IPS-15b (cell line): ENCODE data around the gene FAM240B.

ENCODE experiments used
- H3K27me3 ChIP-seq: one replicate; pipeline ENCODE4 v1.6.1; 2013; ENCODE audit warnings: low read length; ENCODE audit not compliant: control insufficient read depth, insufficient read depth
- H3K36me3 ChIP-seq: one replicate; pipeline ENCODE4 v1.6.1; 2013; ENCODE audit warnings: low read length; ENCODE audit not compliant: control insufficient read depth, insufficient read depth
- H3K4me1 ChIP-seq: one replicate; pipeline ENCODE4 v1.6.1; 2013; ENCODE audit warnings: mild to moderate bottlenecking, low read length; ENCODE audit not compliant: control insufficient read depth, insufficient read depth
- H3K4me3 ChIP-seq: one replicate; pipeline ENCODE4 v1.5.1; 2013; ENCODE audit warnings: low read depth, low read length
- H3K9ac ChIP-seq: one replicate; pipeline ENCODE4 v1.6.1; 2013; ENCODE audit warnings: low read depth, mild to moderate bottlenecking, low read length
- H3K9me3 ChIP-seq: one replicate; pipeline ENCODE4 v1.6.1; 2013; ENCODE audit warnings: mild to moderate bottlenecking, low read length; ENCODE audit not compliant: control insufficient read depth, insufficient read depth

The FAM240B gene

DNA sequence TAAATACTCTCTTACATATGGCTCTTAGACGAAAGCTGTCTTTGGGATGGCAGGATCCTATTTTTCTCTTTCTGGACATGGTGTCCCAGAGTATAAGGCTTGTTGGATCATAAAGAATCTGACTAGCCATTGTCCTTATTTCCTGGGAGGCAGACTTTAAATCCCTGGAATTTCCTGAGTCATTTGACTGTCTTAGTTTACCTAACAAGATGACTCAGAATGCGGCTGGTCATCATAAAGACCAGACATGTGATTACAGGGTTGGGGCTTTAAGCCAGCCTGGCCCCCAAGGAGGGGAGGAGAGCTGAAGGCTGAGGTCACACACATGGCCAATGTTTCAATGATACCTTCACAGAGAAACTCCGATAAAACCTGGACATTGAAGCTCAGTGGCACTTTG lies 37.2 kb downstream of the FAM240B start:
- peaks cover 24% of the 10 kb centered on the region for H3K4me1 ChIP-seq
- H3K4me3 ChIP-seq = no peak overlapping the region
- no peaks in the 10 kb centered on the region for H3K27me3 ChIP-seq
- H3K9ac ChIP-seq = no peak overlapping the region
- H3K36me3 ChIP-seq = no peaks in the 10 kb centered on the region
- H3K9me3 ChIP-seq = no peaks in the 10 kb centered on the region

DNA sequence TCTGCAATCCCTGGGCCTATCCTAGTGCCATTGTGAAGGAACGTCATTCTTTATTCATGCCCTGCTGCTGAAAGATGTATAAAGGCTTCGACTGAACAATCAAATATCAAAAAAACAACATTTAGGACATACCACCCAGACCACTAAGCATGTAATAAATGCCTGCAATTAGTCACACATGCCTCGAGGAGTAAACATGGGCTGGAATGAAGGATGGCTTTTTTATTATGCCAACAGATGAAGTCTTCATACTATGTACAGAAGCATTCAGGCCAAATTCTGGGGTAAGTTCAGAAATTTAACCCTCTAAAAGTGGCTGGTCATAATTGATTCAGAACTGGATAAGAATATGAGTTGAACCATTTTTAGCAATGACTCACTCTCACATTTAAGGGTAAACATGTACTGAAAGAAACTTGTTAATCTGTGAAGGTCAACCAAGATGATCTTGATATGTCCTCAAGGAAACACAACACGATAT lies 38.1 kb downstream of the FAM240B start:
- H3K36me3 ChIP-seq = no peaks in the 10 kb centered on the region
- H3K27me3 ChIP-seq = no peaks in the 10 kb centered on the region
- H3K4me3 ChIP-seq = no peak overlapping the region
- peaks cover 18% of the 10 kb centered on the region for H3K4me1 ChIP-seq
- H3K9me3 ChIP-seq = no peaks in the 10 kb centered on the region
- no peak overlapping the region for H3K9ac ChIP-seq

DNA sequence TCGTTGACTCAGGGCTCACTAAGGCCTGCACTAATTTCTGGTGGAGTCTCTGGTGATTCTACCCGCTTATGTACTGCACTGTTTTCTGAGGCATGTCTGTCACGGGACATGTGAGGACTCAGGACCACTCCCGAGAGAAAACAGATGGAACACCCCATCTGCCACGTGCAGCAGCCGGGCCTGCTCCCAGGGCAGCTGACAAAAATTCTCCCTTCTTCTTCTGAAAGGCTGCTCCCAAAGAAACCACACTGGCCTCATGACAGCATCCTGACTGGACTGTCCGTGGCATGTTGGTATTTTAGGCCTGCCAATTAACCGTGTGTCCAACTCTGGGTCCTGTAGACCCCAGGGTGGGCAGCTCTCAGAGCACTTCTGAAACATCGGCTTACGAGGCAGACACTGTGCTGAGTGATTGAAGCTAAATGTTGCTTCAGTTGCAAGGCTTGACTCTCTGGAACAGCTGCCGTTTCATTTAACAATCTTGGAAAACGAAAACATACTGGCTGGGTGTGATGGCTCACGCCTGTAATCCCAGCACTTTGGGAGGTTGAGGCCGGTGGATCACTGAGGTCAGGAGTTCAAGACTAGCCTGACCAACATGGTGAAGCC lies 39.0 kb downstream of the FAM240B start:
- H3K27me3 ChIP-seq = no peaks in the 10 kb centered on the region
- H3K4me1 ChIP-seq = peaks cover 16% of the 10 kb centered on the region
- no peak overlapping the region for H3K4me3 ChIP-seq
- no peaks in the 10 kb centered on the region for H3K36me3 ChIP-seq
- no peaks in the 10 kb centered on the region for H3K9me3 ChIP-seq
- H3K9ac ChIP-seq = no peak overlapping the region

DNA sequence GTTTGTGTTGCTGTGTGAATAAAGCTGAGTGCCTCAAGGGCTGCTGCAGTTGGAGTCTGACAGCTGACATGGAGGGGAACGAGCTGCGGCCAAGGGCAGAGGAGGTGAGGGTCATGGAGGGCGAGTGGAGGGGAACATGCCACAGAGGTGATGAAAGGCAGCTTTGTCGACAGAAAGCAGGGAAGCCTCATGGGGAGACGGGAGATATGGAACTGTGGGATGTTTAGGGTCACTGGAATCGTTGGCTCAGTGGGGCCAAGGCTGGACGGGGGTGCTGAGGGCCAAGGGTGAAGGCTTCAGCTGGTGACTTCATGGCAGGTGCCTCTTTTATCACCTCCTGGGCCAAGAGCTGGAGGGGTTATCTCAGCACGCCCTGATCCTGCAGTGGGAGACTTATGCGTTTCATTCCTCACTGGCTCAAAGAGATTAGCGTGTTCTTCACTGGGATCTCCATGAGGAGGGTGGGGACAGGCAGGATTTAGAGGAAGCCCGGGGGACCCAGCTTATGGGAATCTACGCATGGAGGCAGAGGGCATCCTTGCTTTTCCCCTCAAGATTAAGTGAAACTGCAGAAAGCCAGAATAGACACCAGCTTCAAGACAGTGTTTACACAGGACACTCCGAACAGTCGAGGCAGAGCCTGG lies 42.2 kb downstream of the FAM240B start:
- H3K27me3 ChIP-seq = no peaks in the 10 kb centered on the region

DNA sequence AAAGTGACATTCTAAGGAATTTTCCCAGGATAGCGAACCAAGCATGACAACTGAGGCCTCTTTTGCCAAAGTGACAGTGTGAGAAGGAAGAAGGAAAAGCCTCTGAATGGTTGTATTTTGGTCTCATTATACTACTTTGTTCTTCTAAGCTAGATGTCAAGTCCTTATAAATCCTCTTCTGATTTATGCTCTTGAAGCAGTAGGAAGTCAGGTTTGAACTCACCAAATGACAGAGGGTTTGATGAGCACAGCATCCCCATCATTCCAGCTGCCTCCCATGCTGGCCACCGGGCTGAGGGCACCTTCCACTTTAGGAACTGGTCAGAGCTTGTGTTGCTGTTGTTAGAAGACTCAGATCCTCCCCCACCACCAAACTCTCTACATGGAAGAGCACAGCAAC lies 44.1 kb downstream of the FAM240B start:
- peaks cover 9% of the 10 kb centered on the region for H3K4me1 ChIP-seq
- no peak overlapping the region for H3K9ac ChIP-seq
- H3K4me3 ChIP-seq = no peak overlapping the region
- no peaks in the 10 kb centered on the region for H3K36me3 ChIP-seq
- H3K27me3 ChIP-seq = no peaks in the 10 kb centered on the region
- no peaks in the 10 kb centered on the region for H3K9me3 ChIP-seq

More for the DNA sequence above, 42.2 kb downstream of the FAM240B start:
- H3K4me1 ChIP-seq = peaks cover 6% of the 10 kb centered on the region
- no peaks in the 10 kb centered on the region for H3K9me3 ChIP-seq
- H3K9ac ChIP-seq = no peak overlapping the region
- H3K4me3 ChIP-seq = no peak overlapping the region
- no peaks in the 10 kb centered on the region for H3K36me3 ChIP-seq

DNA sequence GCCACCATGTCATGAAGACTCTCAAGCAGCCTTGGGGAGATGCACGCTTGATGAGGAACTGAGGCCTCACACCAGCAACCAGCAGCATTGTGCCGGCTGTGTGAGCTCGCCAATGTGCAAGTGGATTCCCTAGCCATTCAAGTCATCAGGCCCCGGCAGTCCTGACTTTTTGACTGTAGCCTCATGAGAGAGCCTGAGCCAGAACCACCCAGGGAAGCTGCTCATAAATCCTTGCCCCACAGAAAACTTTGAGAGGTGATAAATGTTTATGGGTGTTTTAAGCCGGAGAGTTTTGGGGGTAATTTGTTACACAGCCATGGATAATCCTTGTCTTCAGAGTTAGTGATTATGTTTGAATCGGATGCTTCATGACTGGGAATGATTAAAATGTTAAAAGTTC lies 44.7 kb downstream of the FAM240B start:
- H3K9me3 ChIP-seq = no peaks in the 10 kb centered on the region
- H3K27me3 ChIP-seq = no peaks in the 10 kb centered on the region
- peaks cover 9% of the 10 kb centered on the region for H3K4me1 ChIP-seq
- H3K9ac ChIP-seq = no peak overlapping the region
- no peaks in the 10 kb centered on the region for H3K36me3 ChIP-seq
- no peak overlapping the region for H3K4me3 ChIP-seq

DNA sequence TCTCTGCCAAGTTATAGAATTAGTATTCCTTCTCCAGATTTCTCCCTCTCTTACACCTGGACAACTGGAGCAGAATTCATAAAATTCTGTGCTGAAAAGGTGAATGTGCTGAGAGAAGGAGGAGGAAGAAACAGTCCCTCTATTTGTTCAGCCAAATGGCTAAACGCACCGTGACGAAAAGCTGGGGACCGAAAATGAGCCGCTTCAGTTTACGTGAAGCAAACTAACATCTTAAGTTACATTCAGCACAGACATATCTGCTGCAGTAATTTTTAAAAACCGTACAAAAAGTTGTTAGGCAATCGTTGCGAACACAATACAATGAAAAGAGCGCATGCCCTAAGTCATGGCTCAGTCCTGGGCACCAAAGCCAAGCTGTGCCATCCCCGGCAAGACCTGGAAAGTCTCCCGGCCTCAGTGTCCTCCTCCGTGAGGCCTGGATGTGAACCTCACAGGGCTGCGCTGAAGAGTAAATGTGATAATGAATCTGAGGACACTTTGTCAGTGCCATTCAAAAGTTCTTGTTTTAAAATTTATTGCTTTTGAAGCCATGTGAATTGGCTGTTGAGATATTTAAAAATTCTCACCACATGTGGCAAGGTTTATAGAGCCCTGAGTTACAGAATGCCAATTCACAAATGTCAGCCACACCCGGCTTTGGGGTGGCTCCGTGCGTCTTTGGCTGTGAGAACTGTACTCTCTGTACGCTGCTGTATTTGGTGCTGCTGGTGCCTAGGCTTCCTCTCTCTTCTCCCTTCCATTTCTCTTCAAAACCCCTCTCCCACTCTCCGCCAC lies 46.3 kb downstream of the FAM240B start:
- no peaks in the 10 kb centered on the region for H3K9me3 ChIP-seq
- H3K4me1 ChIP-seq = peaks cover 9% of the 10 kb centered on the region
- no peak overlapping the region for H3K4me3 ChIP-seq
- H3K36me3 ChIP-seq = no peaks in the 10 kb centered on the region
- H3K9ac ChIP-seq = no peak overlapping the region
- no peaks in the 10 kb centered on the region for H3K27me3 ChIP-seq

DNA sequence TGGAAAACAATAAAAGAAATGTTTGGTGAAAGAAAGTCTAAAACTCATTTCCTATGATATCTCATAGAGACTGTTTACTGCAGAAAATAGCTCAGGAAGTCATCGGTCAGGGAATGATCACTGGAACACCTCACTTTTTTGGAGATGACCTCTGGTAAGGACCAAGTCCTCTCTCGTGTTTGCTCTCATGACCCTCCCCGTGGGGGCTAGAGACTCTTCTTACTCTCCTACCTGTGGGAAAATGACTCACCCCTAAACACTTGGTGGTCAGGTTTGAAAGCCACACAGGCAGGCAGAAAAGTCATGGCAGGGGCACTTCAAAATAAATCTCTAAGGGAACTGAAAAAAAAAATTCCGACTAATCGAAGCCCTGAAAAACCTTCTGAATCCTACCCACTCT lies 48.2 kb downstream of the FAM240B start:
- H3K9ac ChIP-seq = no peak overlapping the region
- no peaks in the 10 kb centered on the region for H3K27me3 ChIP-seq
- H3K36me3 ChIP-seq = no peaks in the 10 kb centered on the region
- H3K4me3 ChIP-seq = no peak overlapping the region
- no peaks in the 10 kb centered on the region for H3K9me3 ChIP-seq
- H3K4me1 ChIP-seq = peaks cover 9% of the 10 kb centered on the region

DNA sequence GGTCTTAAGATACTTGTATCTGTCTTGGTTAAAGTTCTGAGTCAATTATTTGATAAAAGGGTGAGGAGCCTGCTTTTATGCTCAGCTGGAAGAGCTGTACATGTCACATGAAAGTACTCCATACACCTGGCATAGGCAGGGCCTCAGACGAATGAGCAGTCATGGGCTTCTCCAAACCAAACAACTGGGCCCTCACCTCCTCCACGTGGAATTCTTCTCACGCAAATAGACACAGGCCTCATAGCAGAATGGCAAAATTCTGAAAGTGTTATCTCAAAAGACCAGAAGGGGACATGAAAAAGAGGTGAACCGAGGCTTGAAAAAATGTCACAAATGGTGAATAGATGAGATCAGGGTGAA lies 48.6 kb downstream of the FAM240B start:
- Histone ChIP-seq H3K4me1 (peaks cover 9% of the 10 kb centered on the region), H3K27me3 (no peaks in the 10 kb centered on the region), H3K4me3 (no peak overlapping the region), H3K9ac (no peak overlapping the region), H3K9me3 (no peaks in the 10 kb centered on the region), H3K36me3 (no peaks in the 10 kb centered on the region)

DNA sequence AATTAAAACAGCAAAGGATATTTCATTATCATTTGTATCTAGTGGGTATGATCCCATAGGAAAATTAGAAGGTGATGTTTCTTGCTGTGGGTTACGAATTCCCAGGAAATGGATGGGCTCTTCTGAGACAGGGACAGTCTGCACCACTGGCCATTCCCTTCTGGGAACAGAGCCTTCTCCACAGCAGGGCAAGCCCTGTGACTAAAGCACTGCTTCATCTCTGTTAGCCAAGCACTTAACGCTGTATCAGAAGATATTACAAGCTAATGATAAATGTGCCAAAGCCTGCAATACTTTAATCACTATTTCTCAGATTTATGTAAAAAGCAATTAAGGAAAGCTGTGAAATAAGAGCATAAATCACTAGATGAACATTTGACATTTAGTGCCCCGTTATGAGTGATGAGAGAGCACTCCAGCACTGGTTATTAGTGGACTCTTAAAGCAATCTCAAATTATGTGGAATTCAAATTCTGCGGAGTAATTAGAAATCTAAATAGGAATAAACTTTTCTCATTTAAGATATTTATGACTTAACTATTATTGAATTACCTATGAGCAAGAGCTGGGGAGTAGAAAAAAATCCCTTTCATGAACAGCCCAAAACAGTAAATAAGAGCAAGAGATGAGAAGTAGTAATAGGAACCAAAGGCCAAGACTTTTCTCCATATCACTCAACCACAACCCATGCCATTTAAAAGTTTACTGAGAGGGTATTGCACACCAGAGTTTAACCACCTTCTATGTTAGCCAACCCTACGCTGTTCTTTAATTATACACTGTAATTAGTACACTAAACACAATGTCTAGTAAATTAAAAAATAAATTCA lies 49.2 kb downstream of the FAM240B start:
- H3K9ac ChIP-seq = no peak overlapping the region
- H3K27me3 ChIP-seq = no peaks in the 10 kb centered on the region
- H3K9me3 ChIP-seq = no peaks in the 10 kb centered on the region
- H3K36me3 ChIP-seq = no peaks in the 10 kb centered on the region
- H3K4me1 ChIP-seq = peaks cover 9% of the 10 kb centered on the region
- no peak overlapping the region for H3K4me3 ChIP-seq

DNA sequence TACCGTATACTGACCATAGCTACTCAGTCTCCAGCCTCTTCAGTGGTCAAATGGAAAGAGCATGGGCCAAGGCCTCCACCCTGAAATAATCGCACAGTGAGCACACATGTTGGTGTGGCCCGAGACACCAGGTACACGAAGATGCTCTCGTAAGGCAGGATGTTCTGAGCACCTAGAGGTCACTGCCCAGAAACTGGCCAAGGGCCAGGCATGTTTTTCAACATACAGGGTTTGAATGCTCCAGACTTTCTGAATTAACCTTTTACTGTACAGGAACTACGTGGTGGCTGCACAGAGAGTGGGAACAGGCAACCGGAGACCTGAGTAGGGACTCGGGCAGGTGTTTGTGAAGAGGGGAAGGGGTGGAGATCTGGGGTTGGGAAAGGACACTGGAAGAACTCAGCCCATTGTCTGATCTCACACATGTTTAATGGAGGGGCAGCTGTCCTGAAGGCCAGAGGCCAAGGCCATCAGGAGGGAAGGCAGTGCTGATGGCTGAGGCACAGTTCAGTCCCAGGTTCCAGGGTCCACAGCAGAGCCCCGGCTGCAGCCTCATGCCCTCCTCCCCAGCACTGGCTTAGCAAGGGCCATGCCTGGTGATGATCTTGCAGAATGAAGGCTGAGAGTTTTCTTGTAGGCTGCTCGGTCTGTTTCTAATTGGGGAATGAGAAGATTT lies 51.0 kb downstream of the FAM240B start:
- no peaks in the 10 kb centered on the region for H3K9me3 ChIP-seq
- H3K9ac ChIP-seq = no peak overlapping the region
- no peaks in the 10 kb centered on the region for H3K36me3 ChIP-seq
- peaks cover 9% of the 10 kb centered on the region for H3K4me1 ChIP-seq
- no peaks in the 10 kb centered on the region for H3K27me3 ChIP-seq
- H3K4me3 ChIP-seq = no peak overlapping the region
